Mucosa of rectum (tissue), 2 donors: ENCODE measurements around the gene RASGRF2.
A peak's percentile ranks its signal among the peaks of the same experiment; 100 is the strongest.

ENCODE experiments used
- H3K27ac ChIP-seq, 2 donors: one replicate each; pipeline ENCODE4 v1.7.0; 2013; ENCODE audit warnings: inconsistent platforms in 2 of 2, low read depth in 2 of 2, low read length in 2 of 2
- H3K27me3 ChIP-seq, 2 donors: one replicate each; pipeline ENCODE4 v1.7.0; 2013; ENCODE audit warnings: low read length in 2 of 2; ENCODE audit not compliant: control insufficient read depth in 2 of 2, insufficient read depth in 2 of 2
- H3K36me3 ChIP-seq, 2 donors: one replicate each; pipeline ENCODE4 v1.7.0; 2013; ENCODE audit warnings: low read length in 2 of 2; ENCODE audit not compliant: control insufficient read depth in 2 of 2, insufficient read depth in 2 of 2
- H3K4me1 ChIP-seq, 2 donors: one replicate each; pipeline ENCODE4 v1.7.0; 2013; ENCODE audit warnings: low read length in 2 of 2, mild to moderate bottlenecking in 1 of 2; ENCODE audit not compliant: control insufficient read depth in 2 of 2, insufficient read depth in 2 of 2
- H3K4me3 ChIP-seq, 2 donors: one replicate each; pipeline ENCODE4 v1.7.0; 2013; ENCODE audit warnings: low read length in 2 of 2
- H3K9ac ChIP-seq, 2 donors: one replicate each; pipeline ENCODE4 v1.7.0; 2013; ENCODE audit warnings: low read length in 2 of 2, low read depth in 1 of 2, mild to moderate bottlenecking in 1 of 2
- H3K9me3 ChIP-seq, 2 donors: one replicate each; pipeline ENCODE4 v1.7.0; 2013; ENCODE audit warnings: low read length in 2 of 2; ENCODE audit not compliant: control insufficient read depth in 2 of 2
- donor health status: healthy.
- donor health status: Normal muscosa, but diverticular disease.

Gene RASGRF2, protein sequence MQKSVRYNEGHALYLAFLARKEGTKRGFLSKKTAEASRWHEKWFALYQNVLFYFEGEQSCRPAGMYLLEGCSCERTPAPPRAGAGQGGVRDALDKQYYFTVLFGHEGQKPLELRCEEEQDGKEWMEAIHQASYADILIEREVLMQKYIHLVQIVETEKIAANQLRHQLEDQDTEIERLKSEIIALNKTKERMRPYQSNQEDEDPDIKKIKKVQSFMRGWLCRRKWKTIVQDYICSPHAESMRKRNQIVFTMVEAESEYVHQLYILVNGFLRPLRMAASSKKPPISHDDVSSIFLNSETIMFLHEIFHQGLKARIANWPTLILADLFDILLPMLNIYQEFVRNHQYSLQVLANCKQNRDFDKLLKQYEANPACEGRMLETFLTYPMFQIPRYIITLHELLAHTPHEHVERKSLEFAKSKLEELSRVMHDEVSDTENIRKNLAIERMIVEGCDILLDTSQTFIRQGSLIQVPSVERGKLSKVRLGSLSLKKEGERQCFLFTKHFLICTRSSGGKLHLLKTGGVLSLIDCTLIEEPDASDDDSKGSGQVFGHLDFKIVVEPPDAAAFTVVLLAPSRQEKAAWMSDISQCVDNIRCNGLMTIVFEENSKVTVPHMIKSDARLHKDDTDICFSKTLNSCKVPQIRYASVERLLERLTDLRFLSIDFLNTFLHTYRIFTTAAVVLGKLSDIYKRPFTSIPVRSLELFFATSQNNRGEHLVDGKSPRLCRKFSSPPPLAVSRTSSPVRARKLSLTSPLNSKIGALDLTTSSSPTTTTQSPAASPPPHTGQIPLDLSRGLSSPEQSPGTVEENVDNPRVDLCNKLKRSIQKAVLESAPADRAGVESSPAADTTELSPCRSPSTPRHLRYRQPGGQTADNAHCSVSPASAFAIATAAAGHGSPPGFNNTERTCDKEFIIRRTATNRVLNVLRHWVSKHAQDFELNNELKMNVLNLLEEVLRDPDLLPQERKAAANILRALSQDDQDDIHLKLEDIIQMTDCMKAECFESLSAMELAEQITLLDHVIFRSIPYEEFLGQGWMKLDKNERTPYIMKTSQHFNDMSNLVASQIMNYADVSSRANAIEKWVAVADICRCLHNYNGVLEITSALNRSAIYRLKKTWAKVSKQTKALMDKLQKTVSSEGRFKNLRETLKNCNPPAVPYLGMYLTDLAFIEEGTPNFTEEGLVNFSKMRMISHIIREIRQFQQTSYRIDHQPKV (N-terminal part only)

DNA sequence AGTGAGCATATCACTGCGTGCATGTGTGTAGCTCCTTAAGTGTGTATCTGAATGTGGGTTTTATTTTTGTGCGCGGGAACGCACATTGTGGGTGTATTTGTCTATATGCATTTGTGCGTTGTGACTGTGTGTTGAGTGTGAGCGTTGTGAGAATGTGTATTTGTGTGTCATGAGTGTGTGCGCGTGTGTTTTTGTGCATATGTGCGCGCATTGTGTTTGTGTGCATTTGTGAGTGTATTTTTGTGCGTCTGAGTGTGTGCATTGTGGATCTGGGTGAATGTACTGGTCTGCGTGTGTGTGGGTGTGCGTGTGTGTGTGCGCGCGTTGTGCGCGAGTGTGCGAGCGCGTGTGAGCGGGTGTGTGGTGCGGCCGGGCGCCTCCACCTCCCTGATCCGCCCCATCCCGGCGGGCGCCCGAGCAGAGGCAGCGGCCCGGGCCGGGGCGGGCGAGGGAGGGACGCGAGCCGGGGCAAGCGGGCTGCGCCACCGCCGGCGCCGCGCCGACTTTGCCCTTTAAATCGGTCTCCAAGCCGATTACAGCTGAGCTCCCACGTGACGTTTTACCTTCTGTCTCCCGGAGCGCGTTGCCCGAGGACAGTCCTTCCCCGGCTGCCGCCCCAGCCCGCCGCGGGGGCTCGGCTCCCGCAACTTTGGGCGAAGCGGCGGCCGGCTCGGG, at the start of gene RASGRF2:
Gene RASGRF2, plus strand, starts transcription at position 596 of the 675 bp plus-strand sequence. CDS start 376 bp downstream, outside the sequence.
- Histone ChIP-seq H3K4me1 (peaks cover 14 to 16% of the 10 kb centered on the region in 2 donors), H3K36me3 (no peaks in the 10 kb centered on the region), H3K9me3 (no peaks in the 10 kb centered on the region), H3K27ac (peak within 1 kb of the TSS in 1 of 2 donors; percentile 3), H3K4me3 (peak within 1 kb of the TSS; percentile 53 to 73), H3K9ac (peak within 1 kb of the TSS in 1 of 2 donors; percentile 23), H3K27me3 (peaks cover 15 to 21% of the 10 kb centered on the region in 2 donors)

- H3K27ac ChIP-seq, result no peak overlapping the region
- H3K9me3 ChIP-seq, result no peaks in the 10 kb centered on the region
Measured at GRCh38 chr5:80912479-80912878, 47.7 kb upstream of the RASGRF2 start.

GRCh38 chr5:80915716-80916115, 44.4 kb upstream of the RASGRF2 start:
- H3K27me3 ChIP-seq, result no peaks in the 10 kb centered on the region
- no peak overlapping the region for H3K27ac ChIP-seq
- H3K9ac ChIP-seq, result no peak overlapping the region
- no peak overlapping the region for H3K4me3 ChIP-seq
- H3K9me3 ChIP-seq, result no peaks in the 10 kb centered on the region
- no peaks in the 10 kb centered on the region for H3K36me3 ChIP-seq
- no peaks in the 10 kb centered on the region for H3K4me1 ChIP-seq

More at GRCh38 chr5:80912479-80912878, 47.7 kb upstream of the RASGRF2 start:
- H3K27me3 ChIP-seq, result no peaks in the 10 kb centered on the region
- H3K9ac ChIP-seq, result no peak overlapping the region
- no peaks in the 10 kb centered on the region for H3K36me3 ChIP-seq
- no peaks in the 10 kb centered on the region for H3K4me1 ChIP-seq
- H3K4me3 ChIP-seq, result no peak overlapping the region

DNA sequence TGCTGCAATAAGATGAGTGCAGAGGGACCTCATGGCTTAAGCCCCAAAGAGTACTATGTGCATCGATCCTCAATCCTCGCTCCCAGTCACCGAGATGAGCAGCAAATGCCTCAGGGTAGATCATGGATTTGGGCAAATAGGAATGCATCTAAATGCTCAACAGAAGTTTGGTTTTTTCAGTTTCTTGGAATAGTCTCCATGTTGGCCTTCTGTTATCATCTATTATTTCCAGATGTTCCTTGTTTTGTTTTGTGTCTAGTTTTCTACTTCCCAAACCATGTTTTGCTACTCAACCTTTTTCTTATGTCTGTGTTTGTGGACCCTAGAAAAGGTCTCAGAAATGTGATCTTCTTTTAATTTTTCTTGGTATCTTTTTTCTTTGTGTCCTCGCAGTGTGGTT, 43.5 kb upstream of the RASGRF2 start:
- Histone ChIP-seq H3K9me3 (no peaks in the 10 kb centered on the region), H3K27me3 (no peaks in the 10 kb centered on the region), H3K36me3 (no peaks in the 10 kb centered on the region), H3K9ac (no peak overlapping the region), H3K4me3 (no peak overlapping the region), H3K4me1 (no peaks in the 10 kb centered on the region), H3K27ac (no peak overlapping the region)

DNA sequence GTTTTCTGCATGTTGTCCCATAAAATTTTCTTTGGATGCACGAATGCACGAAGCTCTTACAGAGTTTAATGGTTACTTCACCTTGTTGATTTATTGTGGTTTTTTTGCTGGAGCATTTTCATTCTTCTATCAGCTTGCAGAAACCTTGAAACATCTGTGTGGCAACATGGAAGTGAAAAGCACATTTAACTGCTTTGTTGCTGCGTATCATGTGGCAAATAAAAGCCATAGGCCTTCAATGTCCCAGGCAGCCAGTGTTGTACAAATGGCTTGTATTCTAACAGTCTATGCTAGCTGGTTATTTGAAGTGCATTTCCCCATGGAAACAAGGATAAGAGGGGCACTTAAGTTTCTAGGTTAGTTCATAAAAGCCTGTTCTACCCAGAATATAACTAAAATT, 42.5 kb upstream of the RASGRF2 start:
- Histone ChIP-seq H3K4me1 (no peaks in the 10 kb centered on the region), H3K27me3 (no peaks in the 10 kb centered on the region), H3K9me3 (no peaks in the 10 kb centered on the region), H3K36me3 (no peaks in the 10 kb centered on the region), H3K9ac (no peak overlapping the region), H3K4me3 (no peak overlapping the region), H3K27ac (no peak overlapping the region)

- Histone ChIP-seq H3K9ac (no peak overlapping the region), H3K27me3 (no peaks in the 10 kb centered on the region), H3K4me1 (no peaks in the 10 kb centered on the region), H3K9me3 (no peaks in the 10 kb centered on the region), H3K36me3 (no peaks in the 10 kb centered on the region), H3K4me3 (no peak overlapping the region), H3K27ac (no peak overlapping the region)
Measured at GRCh38 chr5:80919678-80920196, 40.4 kb upstream of the RASGRF2 start.

GRCh38 chr5:80920333-80920732, 39.8 kb upstream of the RASGRF2 start:
- Histone ChIP-seq H3K4me1 (no peaks in the 10 kb centered on the region), H3K9ac (no peak overlapping the region), H3K36me3 (no peaks in the 10 kb centered on the region), H3K27me3 (no peaks in the 10 kb centered on the region), H3K27ac (no peak overlapping the region), H3K4me3 (no peak overlapping the region), H3K9me3 (no peaks in the 10 kb centered on the region)

GRCh38 chr5:80921026-80921425, 39.1 kb upstream of the RASGRF2 start:
- H3K36me3 ChIP-seq, result no peaks in the 10 kb centered on the region
- no peak overlapping the region for H3K9ac ChIP-seq
- H3K4me1 ChIP-seq, result no peaks in the 10 kb centered on the region
- no peaks in the 10 kb centered on the region for H3K27me3 ChIP-seq
- no peaks in the 10 kb centered on the region for H3K9me3 ChIP-seq
- H3K27ac ChIP-seq, result no peak overlapping the region
- H3K4me3 ChIP-seq, result no peak overlapping the region

DNA sequence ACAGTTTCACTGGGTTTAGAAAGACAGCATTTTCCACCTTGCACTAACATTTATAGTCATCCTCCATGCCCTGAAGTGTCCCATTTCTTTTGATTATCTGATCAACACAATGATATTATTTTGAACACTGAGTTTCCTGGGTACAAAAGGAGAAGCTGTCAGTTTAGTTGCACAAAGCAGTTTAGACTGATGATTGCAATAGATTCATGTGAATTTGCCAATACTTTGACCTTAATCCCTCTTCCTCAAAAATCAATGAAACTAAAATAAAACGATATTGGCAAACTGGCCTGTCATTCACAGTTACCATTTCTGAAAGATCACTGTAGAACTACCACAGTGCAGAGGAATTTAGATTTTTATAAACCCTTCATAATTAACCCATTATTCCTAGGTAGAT, 34.2 kb upstream of the RASGRF2 start:
- no peaks in the 10 kb centered on the region for H3K4me1 ChIP-seq
- no peaks in the 10 kb centered on the region for H3K27me3 ChIP-seq
- H3K27ac ChIP-seq, result no peak overlapping the region
- H3K4me3 ChIP-seq, result no peak overlapping the region
- no peak overlapping the region for H3K9ac ChIP-seq
- H3K36me3 ChIP-seq, result no peaks in the 10 kb centered on the region
- H3K9me3 ChIP-seq, result no peaks in the 10 kb centered on the region
